Cardiac muscle cell (in vitro differentiated cells and primary cell): Measurements from ENCODE around the gene IL27RA. TPM values are rescaled to one million over a fixed set of nuclear protein-coding genes. Genes with fewer than 3 reads are reported as not detected.

Source experiments
- DNase-seq, 2 donors: peaks; one replicate each; pipeline versions ENCODE4 v3.0.0 to v3.0.0-alpha.2; 2010 to 2017; ENCODE audit warnings: low read depth in 1 of 2, low spot score in 1 of 2
- H3K27ac ChIP-seq: fragments of 200-600 bp; sonication (generic); 2 replicates; pipeline ENCODE4 v1.5.1; 2016
- H3K27me3 ChIP-seq: fragments of 200-600 bp; sonication (generic); 2 replicates; pipeline ENCODE4 v1.6.0; 2016; ENCODE audit warnings: control low read depth
- H3K36me3 ChIP-seq: fragments of 200-600 bp; sonication (generic); 2 replicates; pipeline ENCODE4 v1.5.1; 2016; ENCODE audit warnings: control low read depth
- H3K4me1 ChIP-seq: fragments of 200-600 bp; sonication (generic); 2 replicates; pipeline ENCODE4 v1.8.1; 2017; ENCODE audit warnings: low read depth, mild to moderate bottlenecking, mixed run types
- H3K4me3 ChIP-seq: fragments of 200-600 bp; sonication (generic); 2 replicates; pipeline ENCODE4 v1.5.1; 2016; ENCODE audit warnings: mild to moderate bottlenecking
- H3K9me3 ChIP-seq: fragments of 200-600 bp; sonication (generic); 2 replicates; pipeline ENCODE4 v1.5.1; 2017; ENCODE audit warnings: low read depth, mild to moderate bottlenecking, control low read depth
- CTCF ChIP-seq: IDR thresholded peaks from 2 replicates; pipeline ENCODE4 v1.5.1; 2012; ENCODE audit warnings: low read depth, mild to moderate bottlenecking, low read length
- polyA plus RNA-seq: library from polyadenylated mRNA; unstranded; fragments of >200 nt; fragmentation: Nextera tagmentation; extraction: Ambion mirVana; gene quantifications from 2 replicates; pipeline ENCODE4 v1.2.1, GENCODE V29; 2016
- total RNA-seq: library from RNA; depleted of rRNA; stranded (reverse); fragments of >200 nt; gene quantifications from 2 replicates; pipeline ENCODE4 v1.2.3, GENCODE V29; 2016

The IL27RA gene
- total and polyA plus RNA-seq, 2 experiments from 2014 or later: 4.3 to 7.1 TPM

- DNase-seq: no peak
- Histone ChIP-seq H3K27me3 (no peaks in the 10 kb centered on the region), H3K9me3 (no peaks in the 10 kb centered on the region), H3K4me1 (peaks cover 6% of the 10 kb centered on the region), H3K36me3 (peaks cover 8% of the 10 kb centered on the region), H3K27ac (peak overlapping the region; percentile 91), H3K4me3 (peak overlapping the region; percentile 89)
- TF ChIP-seq CTCF: no peak
Measured at GRCh38 chr19:14091813-14092462, 60.4 kb downstream of the IL27RA start.

GRCh38 chr19:14093117-14093823 lies 61.7 kb downstream of the IL27RA start:
- Histone ChIP-seq H3K27me3 (no peaks in the 10 kb centered on the region), H3K4me1 (peaks cover 6% of the 10 kb centered on the region), H3K9me3 (no peaks in the 10 kb centered on the region), H3K4me3 (no peak overlapping the region), H3K27ac (no peak overlapping the region), H3K36me3 (peaks cover 5% of the 10 kb centered on the region)
- DNase-seq: no peak
- TF ChIP-seq CTCF: no peak

GRCh38 chr19:14094854-14095253 lies 63.3 kb downstream of the IL27RA start:
- Histone ChIP-seq H3K27me3 (no peaks in the 10 kb centered on the region), H3K4me1 (peaks cover 6% of the 10 kb centered on the region), H3K4me3 (no peak overlapping the region), H3K36me3 (no peaks in the 10 kb centered on the region), H3K27ac (no peak overlapping the region), H3K9me3 (no peaks in the 10 kb centered on the region)
- no peak for TF ChIP-seq CTCF
- no peak for DNase-seq

- H3K9me3 ChIP-seq: no peaks in the 10 kb centered on the region
- H3K27me3 ChIP-seq: no peaks in the 10 kb centered on the region
- H3K4me3 ChIP-seq: no peak overlapping the region
- H3K4me1 ChIP-seq: peaks cover 6% of the 10 kb centered on the region
- peaks cover 9% of the 10 kb centered on the region for H3K36me3 ChIP-seq
- no peak for DNase-seq
- peak; percentile 5 for TF ChIP-seq CTCF
- no peak overlapping the region for H3K27ac ChIP-seq
Measured at GRCh38 chr19:14096272-14096992, 64.9 kb downstream of the IL27RA start.

GRCh38 chr19:14097532-14098151 lies 66.1 kb downstream of the IL27RA start:
- Histone ChIP-seq H3K36me3 (peaks cover 16% of the 10 kb centered on the region), H3K9me3 (no peaks in the 10 kb centered on the region), H3K4me1 (no peaks in the 10 kb centered on the region), H3K27ac (no peak overlapping the region), H3K27me3 (no peaks in the 10 kb centered on the region), H3K4me3 (no peak overlapping the region)
- DNase-seq: no peak
- TF ChIP-seq CTCF: peak; percentile 10
